LNCAP (cell line): Measurements from ENCODE around the gene EHMT1.

Experiments
- TF ChIP-seq, protein P1 (sequence below): fragments of 450-650 bp; IDR thresholded peaks from 2 replicates; pipeline ENCODE4 v1.5.1; 2017; ENCODE audit warnings: mild to moderate bottlenecking

Gene EHMT1

DNA sequence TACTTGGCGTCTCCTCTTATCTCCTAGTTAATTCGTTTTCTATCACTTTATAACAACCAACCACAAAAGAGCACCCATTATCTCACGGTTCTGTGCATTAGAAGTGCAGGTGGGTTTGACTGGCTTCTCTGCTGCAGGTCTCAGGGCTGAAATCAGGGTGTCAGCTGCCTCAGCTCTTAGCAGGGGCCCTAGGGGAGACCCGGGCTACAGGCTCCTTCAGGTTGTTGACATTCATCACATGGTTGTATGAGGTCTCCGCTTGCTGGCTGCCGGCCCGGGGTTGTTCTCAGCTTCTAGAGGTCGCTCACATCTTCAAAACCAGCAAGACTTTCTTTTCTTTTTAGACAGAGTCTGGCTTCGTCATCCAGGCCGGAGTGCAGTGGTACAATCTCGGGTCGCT, 25.6 kb upstream of the EHMT1 start:
- TF ChIP-seq, protein P1, sequence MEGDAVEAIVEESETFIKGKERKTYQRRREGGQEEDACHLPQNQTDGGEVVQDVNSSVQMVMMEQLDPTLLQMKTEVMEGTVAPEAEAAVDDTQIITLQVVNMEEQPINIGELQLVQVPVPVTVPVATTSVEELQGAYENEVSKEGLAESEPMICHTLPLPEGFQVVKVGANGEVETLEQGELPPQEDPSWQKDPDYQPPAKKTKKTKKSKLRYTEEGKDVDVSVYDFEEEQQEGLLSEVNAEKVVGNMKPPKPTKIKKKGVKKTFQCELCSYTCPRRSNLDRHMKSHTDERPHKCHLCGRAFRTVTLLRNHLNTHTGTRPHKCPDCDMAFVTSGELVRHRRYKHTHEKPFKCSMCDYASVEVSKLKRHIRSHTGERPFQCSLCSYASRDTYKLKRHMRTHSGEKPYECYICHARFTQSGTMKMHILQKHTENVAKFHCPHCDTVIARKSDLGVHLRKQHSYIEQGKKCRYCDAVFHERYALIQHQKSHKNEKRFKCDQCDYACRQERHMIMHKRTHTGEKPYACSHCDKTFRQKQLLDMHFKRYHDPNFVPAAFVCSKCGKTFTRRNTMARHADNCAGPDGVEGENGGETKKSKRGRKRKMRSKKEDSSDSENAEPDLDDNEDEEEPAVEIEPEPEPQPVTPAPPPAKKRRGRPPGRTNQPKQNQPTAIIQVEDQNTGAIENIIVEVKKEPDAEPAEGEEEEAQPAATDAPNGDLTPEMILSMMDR = no peak

DNA sequence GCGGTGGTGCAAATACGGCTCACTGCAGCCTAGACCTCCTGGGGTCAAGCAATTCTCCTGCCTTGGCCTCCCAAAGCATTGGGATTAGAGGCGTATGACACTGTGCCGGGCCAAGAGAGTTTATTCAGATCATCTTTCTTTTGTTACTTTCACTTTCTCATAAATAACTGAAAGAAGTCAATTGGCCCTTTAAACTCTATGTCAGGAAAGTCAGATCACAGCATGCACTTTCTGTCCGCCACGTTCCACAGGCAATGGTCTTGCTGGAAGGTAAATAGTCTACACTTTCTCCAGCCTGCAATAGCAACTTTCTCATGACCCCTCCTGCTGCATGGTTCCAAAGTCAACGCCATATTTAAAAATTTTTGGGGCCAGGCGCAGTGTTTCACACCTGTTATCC, 19.9 kb upstream of the EHMT1 start:
- TF ChIP-seq, protein P1 = no peak

DNA sequence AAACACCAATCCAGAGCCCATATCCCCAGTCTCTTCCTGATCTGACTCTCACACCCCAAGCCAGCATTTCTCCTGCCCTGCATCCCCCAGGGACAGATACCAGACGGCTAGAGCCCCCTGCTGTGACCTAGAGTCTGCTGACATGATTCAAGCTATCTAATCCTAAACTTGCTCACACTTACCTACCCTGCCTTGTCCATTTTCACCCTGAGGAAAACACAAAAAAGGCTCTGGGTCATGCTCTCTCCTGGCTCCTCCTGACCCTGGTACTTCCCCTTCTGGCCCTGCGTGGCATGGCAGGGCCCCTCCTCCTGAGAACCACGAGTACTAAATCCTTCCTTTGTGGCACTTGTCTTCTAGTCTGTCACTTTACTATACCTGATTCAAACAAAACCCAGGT, 16.1 kb upstream of the EHMT1 start:
- TF ChIP-seq, protein P1 = no peak

DNA sequence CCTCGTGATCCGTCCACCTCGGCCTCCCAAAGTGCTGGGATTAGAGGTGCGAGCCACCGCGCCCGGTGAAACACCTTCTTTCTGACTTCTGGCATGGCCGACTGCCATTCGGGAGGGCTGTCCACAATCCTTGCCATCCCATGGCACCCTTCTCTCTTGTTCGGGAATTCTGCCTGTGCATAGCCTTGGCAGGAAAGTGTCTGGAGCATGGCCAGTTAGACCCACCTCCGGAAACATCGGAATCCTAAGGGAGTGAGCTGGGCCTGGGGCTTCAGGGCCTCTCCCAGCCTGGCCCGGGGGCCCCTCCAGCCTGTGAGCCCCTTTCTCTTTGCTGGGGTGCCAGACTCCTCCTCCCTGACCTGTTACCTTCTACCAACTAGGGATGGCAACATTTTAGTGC, 14.9 kb upstream of the EHMT1 start:
- TF ChIP-seq, protein P1 = no peak

DNA sequence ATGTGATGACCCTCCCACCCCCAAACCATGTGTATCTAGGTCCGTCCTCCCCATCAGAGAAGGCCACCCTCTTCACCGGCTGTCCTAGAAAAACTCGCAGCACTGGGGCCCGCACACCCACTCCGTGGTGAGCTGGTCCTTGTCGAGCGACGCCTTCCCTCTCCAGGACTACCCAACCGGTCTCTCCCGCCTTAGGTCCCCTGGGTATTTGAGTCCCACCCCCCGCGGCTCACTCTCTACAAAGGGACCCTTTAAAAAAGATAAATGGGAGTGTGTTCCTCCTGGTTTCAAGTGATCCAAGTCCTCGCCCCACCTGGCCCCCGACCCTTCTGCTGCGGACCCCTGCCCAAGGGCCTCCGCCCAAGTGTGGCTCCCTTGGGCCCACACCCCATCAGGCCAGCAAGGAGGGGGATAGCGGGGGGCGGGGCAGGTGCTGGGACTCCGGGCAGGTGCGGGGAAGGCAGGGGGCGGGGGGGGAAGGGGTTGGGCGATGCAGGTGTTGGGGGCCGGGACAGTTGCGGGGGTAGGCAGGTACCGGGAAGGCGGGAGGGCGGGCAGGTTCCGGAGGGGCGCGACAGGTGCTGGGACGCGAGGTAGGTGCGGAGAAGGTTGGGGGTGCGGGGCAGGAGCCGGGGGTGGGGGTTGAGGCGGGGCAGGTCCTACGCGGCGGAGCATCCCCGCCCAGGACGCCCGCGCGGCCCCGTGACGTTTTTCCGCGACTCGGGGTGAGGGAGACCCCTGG, 14.3 kb upstream of the EHMT1 start:
- TF ChIP-seq, protein P1 = no peak

DNA sequence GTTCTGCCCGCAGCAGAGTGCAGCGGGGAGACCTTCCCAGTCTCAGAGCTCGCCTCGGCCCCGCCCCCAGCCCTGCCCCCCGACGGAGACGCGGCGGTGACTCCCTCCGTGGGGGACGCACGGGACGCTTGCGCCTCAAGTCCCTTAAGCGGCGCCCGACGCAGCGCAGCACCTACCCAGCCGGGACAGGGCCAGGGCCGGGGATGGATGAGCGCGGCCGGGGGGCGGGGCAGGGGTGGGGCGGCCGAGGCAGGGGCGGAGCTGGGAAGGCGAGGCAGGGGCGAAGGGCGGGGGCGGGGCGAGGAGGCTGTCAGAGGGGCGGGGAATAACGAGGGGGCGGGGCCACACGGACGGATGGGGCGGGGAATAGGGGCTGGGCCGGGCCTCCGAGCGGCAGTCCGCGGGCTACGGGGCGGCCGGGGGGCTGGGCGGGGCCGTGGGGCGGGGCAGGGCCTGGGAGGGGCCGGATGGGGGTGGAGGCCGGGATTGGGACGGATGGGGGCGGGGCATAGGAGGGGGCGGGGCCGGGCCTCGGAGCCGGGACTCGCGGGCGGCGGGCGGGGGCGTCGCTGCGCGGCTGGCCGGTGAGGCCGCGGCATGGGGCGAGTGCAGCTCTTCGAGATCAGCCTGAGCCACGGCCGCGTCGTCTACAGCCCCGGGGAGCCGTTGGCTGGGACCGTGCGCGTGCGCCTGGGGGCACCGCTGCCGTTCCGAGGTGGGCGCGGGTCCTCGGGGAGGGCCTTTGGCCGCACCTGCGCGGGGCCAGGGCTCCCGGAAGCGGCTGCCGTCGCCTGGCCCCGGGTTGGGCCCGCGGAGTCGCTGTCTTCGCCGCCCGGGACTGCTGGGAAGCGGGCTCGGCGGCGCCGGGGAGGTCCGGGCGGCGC, 13.4 kb upstream of the EHMT1 start, which contains the start of gene ARRDC1:
TSS of gene ARRDC1 (plus strand) at position 566 of the 884 bp plus-strand sequence. CDS start at position 598, 32 bp downstream.
- TF ChIP-seq, protein P1 = no peak

DNA sequence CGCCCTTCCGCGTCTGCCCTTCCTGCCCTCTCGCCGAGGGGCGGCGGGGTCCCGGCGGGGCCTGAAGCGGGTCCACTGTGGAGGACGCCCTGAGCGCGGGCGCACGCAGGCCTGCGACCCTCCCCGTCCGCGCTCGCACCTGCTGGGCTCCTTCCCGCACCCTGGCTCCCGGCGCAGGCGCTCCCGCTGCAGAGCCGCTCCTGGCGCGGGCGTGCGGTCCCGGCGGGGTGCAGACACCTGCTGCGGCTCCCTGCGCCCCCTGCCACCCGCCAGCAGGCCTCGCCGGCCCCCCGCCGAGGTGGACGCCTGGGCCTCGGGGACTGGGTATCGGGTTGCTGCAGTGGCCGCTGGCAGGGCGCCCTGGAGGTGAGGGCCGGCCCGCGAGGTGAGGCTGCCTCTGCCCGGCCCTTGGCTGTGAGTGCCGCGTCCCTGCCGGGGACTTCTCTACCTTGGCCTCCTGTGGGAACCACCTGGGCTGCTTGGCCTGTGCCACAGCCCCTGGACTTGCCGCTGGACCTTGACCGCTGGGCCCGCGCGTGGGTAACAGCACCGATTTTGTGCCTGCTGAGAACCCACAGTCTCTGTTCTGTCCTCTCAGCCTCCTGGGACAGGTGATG, 12.7 kb upstream of the EHMT1 start:
- TF ChIP-seq, protein P1 = no peak
